Transverse colon (tissue), 4 donors: ENCODE results near the gene TSPO2. TPM values are rescaled to one million over a fixed set of nuclear protein-coding genes. Genes with fewer than 3 reads are reported as not detected.

ENCODE experiments used
- DNase-seq: peaks from one replicate; pipeline ENCODE4 v3.0.0-alpha.2; 2019
- H3K27ac ChIP-seq, 4 donors: fragments of 200-600 bp; sonication (generic); 2 replicates each; pipeline ENCODE4 v1.5.1; 2016 to 2018; ENCODE audit warnings: inconsistent platforms in 4 of 4
- H3K27me3 ChIP-seq: fragments of 200-600 bp; sonication (generic); 2 replicates; pipeline ENCODE4 v1.5.1; 2017; ENCODE audit warnings: inconsistent platforms
- H3K36me3 ChIP-seq, 4 donors: fragments of 200-600 bp; sonication (generic); 2 replicates each; pipeline ENCODE4 v1.5.1; 2017 to 2019; ENCODE audit warnings: inconsistent platforms in 4 of 4
- H3K4me1 ChIP-seq, 4 donors: fragments of 200-600 bp; sonication (generic); 2 replicates each; pipeline ENCODE4 v1.5.1; 2017 to 2020; ENCODE audit warnings: inconsistent platforms in 4 of 4
- H3K4me3 ChIP-seq, 4 donors: fragments of 200-600 bp; sonication (generic); 1 replicate in 1 of 4; 2 replicates in 3 of 4; pipeline versions ENCODE4 v1.5.1 to v1.6.1; 2017 to 2019; ENCODE audit warnings: inconsistent platforms in 4 of 4
- H3K9me3 ChIP-seq, 2 donors: fragments of 200-600 bp; sonication (generic); 2 replicates each; pipeline ENCODE4 v1.5.1; 2017 to 2019; ENCODE audit warnings: inconsistent platforms in 2 of 2
- EP300 ChIP-seq: sonication (generic); formaldehyde crosslinking; IDR thresholded peaks from one replicate; pipeline ENCODE4 v1.6.1; 2017; ENCODE audit warnings: antibody characterized with exemption, low read depth
- POLR2A ChIP-seq: fragments of 450-650 bp; IDR thresholded peaks from one replicate; pipeline ENCODE4 v1.6.1; 2016; ENCODE audit warnings: antibody characterized with exemption, mild to moderate bottlenecking, moderate library complexity
- POLR2AphosphoS5 ChIP-seq, 3 donors: sonication (generic); formaldehyde crosslinking; IDR thresholded peaks; one replicate each; pipeline ENCODE4 v1.6.1; 2016; ENCODE audit warnings: antibody characterized with exemption in 3 of 3
- whole genome bisulfite sequencing, 2 donors: methylation state at CpG; one replicate each; pipeline ENCODE4 v1.1.5; 2018; ENCODE audit warnings: low coverage in 1 of 2; 5-methylcytosine and 5-hydroxymethylcytosine counted together
- in situ Hi-C, 4 donors: fragments of 200-750 bp; cut with MboI; loops; one replicate each; pipeline versions ENCODE4 v1.15.0 to v1.15.1; 2017; ENCODE audit warnings: low sequenced_read_pairs in 3 of 4, low pct_ligation_motif_present in 1 of 4, low pct_unique_long_range_greater_than_20kb in 1 of 4
- intact Hi-C: fragments of 100-400 bp; cut with DNase I; formaldehyde crosslinking; loops from one replicate; pipeline ENCODE4 v1.15.1; 2023; ENCODE audit warnings: low total_unique reads
- total RNA-seq, 4 donors: library from RNA; depleted of rRNA; stranded (reverse); fragments of >200 nt; gene quantifications; one replicate each; pipeline ENCODE4 v1.1.0, GENCODE V29; 2016
- TF ChIP-seq, protein P1 (sequence below), 5 experiments: fragments of 200-600 bp in 3 of 5; fragments of 450-650 bp in 2 of 5; sonication (generic) in 3 of 5; IDR thresholded peaks; 1 replicate in 2 of 5; 2 replicates in 3 of 5; pipeline ENCODE4 v1.5.1; 2016 to 2017; ENCODE audit warnings: antibody characterized with exemption in 5 of 5, inconsistent platforms in 3 of 5, mild to moderate bottlenecking in 2 of 5, moderate library complexity in 1 of 5

Gene TSPO2
- total RNA-seq, 4 donors from 2014 or later: not detected

DNA sequence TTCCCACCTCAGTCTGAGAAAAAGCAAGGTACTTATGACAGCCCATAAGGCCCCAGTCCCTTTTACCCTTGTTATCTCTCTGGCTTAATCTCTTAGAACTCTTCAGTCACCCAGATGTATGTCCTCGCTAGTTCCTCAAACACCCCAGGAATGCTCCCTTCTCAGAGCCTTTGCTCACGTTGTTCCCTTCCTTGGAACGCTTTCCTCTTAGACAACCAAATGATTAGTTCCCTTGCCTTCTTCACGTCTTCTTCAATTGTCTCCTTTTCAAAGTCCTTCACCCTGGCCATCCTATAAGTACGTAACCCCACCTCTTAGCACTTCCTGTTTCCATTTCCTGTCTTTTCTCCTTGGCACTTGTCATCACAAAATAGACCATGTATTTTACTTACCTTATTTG, 9.6 kb downstream of the TSPO2 start:
- DNase-seq: no peak
- Histone ChIP-seq H3K27ac (no peak overlapping the region), H3K4me1 (peaks cover 0 to 6% (median 0%) of the 10 kb centered on the region in 4 donors), H3K4me3 (no peak overlapping the region), H3K9me3 (no peaks in the 10 kb centered on the region), H3K27me3 (no peaks in the 10 kb centered on the region), H3K36me3 (no peaks in the 10 kb centered on the region)
- intact Hi-C loops: no loop called here
- in situ Hi-C loops: no loop called here
- 72 to 75% methylated on average over 5 of the region's 5 CpGs for WGBS, 2 donors
- no peak for TF ChIP-seq POLR2A
- TF ChIP-seq, protein P1, sequence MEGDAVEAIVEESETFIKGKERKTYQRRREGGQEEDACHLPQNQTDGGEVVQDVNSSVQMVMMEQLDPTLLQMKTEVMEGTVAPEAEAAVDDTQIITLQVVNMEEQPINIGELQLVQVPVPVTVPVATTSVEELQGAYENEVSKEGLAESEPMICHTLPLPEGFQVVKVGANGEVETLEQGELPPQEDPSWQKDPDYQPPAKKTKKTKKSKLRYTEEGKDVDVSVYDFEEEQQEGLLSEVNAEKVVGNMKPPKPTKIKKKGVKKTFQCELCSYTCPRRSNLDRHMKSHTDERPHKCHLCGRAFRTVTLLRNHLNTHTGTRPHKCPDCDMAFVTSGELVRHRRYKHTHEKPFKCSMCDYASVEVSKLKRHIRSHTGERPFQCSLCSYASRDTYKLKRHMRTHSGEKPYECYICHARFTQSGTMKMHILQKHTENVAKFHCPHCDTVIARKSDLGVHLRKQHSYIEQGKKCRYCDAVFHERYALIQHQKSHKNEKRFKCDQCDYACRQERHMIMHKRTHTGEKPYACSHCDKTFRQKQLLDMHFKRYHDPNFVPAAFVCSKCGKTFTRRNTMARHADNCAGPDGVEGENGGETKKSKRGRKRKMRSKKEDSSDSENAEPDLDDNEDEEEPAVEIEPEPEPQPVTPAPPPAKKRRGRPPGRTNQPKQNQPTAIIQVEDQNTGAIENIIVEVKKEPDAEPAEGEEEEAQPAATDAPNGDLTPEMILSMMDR (IDR thresholded peaks at IDR 0.05): no peak
- no peak for TF ChIP-seq POLR2AphosphoS5 (IDR thresholded peaks at IDR 0.05)
- no peak for TF ChIP-seq EP300

DNA sequence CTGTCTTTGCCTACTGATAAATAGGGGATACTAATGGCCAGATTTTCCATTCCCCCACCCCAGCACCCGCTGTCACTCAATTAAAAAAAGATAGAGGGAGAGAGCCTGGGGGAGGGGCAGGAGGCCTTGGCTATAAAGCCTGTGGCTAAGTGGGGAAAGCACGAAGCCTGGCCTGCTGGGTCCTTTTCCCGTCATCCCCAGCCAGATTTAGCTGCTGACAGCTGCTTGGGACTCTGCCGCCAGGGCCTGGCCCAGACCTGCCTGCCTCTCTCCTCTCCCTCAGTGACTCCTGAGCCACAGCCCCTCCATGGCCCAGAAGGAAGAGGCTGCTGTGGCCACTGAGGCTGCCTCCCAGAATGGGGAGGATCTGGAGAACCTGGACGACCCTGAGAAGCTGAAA, 10.8 kb downstream of the TSPO2 start, which contains the start of gene APOBEC2:
APOBEC2 (plus strand) TSS at position 162 of the 400 bp plus-strand sequence; CDS start at position 308, 146 bp downstream.
- peaks cover 0 to 6% (median 0%) of the 10 kb centered on the region in 4 donors for H3K4me1 ChIP-seq
- TF ChIP-seq POLR2AphosphoS5 (IDR thresholded peaks at IDR 0.05): no peak
- TF ChIP-seq, protein P1 (IDR thresholded peaks at IDR 0.05): no peak
- TF ChIP-seq POLR2A: no peak
- no peak for TF ChIP-seq EP300
- no peaks in the 10 kb centered on the region for H3K36me3 ChIP-seq
- DNase-seq: no peak
- in situ Hi-C loops (no loop called here), intact Hi-C loops (no loop called here)
- H3K27ac ChIP-seq: peak within 1 kb of the TSS in 1 of 4 donors; percentile 54
- WGBS, 2 donors: 73% methylated on average over 5 of the region's 5 CpGs; no CpG with 5 or more reads in 1 of the 2 donors
- no peaks in the 10 kb centered on the region for H3K9me3 ChIP-seq
- H3K27me3 ChIP-seq: no peaks in the 10 kb centered on the region
- H3K4me3 ChIP-seq: no peak within 1 kb of the TSS

DNA sequence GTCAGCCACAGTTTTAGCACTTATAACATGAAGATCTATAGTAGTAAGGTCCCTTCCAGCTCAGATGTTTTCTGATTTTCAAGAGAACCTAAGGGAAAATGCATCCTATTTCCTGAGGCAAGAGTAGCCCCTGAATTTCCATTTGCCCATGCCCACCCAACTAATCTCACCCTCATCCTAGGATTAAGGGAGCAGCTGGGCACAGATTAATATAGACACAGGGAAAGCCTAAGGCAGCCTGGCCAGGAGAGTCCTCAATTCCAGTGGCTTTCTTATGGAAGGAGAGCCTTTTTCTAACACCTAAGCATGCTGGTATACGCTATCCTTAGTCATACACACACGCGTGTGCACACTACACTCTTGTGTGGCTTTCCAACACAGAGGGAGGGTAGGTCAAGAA, 12.2 kb downstream of the TSPO2 start:
- no peak for TF ChIP-seq POLR2AphosphoS5 (IDR thresholded peaks at IDR 0.05)
- TF ChIP-seq, protein P1 (IDR thresholded peaks at IDR 0.05): no peak
- TF ChIP-seq EP300: no peak
- no peak for TF ChIP-seq POLR2A
- H3K4me3 ChIP-seq: no peak overlapping the region
- H3K4me1 ChIP-seq: peaks cover 0 to 8% (median 5%) of the 10 kb centered on the region in 4 donors
- no peaks in the 10 kb centered on the region for H3K36me3 ChIP-seq
- intact Hi-C loops (no loop called here), in situ Hi-C loops (no loop called here)
- peak overlapping the region in 1 of 4 donors; percentile 24 for H3K27ac ChIP-seq
- H3K9me3 ChIP-seq: no peaks in the 10 kb centered on the region
- H3K27me3 ChIP-seq: no peaks in the 10 kb centered on the region
- WGBS, 2 donors: 80 to 97% methylated on average over 1 to 3 of the region's 3 CpGs
- DNase-seq: no peak

DNA sequence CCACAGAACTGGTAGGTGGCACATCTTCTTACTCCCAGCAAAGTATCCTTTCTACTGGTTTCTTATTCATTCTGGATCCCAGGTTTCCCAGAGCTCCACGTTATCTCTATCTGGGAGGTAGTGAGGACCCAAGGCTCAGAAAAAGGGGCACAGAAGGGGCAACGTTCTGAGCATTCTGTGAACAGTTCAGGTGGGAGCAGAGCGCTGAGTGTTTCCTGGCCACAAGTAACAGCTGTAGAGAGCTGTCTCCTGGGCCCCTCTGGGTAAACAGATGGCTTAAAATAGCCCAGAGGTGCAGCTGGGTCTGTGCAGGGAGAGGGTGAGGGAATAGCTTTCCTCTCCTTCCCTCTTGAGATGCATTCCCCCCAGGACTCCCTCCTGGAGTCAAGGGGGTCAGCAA, 12.9 kb downstream of the TSPO2 start:
- H3K4me1 ChIP-seq: peaks cover 0 to 8% (median 5%) of the 10 kb centered on the region in 4 donors
- in situ Hi-C loops (no loop called here), intact Hi-C loops (no loop called here)
- DNase-seq: no peak
- WGBS, 2 donors: 54 to 80% methylated on average over 1 to 3 of the region's 3 CpGs
- no peaks in the 10 kb centered on the region for H3K9me3 ChIP-seq
- no peaks in the 10 kb centered on the region for H3K36me3 ChIP-seq
- H3K4me3 ChIP-seq: no peak overlapping the region
- no peaks in the 10 kb centered on the region for H3K27me3 ChIP-seq
- H3K27ac ChIP-seq: peak overlapping the region in 3 of 4 donors; percentile 22 to 24 (median 23)
- TF ChIP-seq POLR2A: no peak
- TF ChIP-seq POLR2AphosphoS5 (IDR thresholded peaks at IDR 0.05): no peak
- TF ChIP-seq, protein P1 (IDR thresholded peaks at IDR 0.05): no peak
- TF ChIP-seq EP300: no peak
